CD14-positive monocyte (primary cell): ENCODE measurements around the gene PLCB1. TPM values are rescaled to one million over a fixed set of nuclear protein-coding genes. Genes with fewer than 3 reads are reported as not detected.

Source experiments
- DNase-seq, 3 donors: peaks; one replicate each; pipeline ENCODE4 v3.0.0-alpha.2; 2011 to 2022
- H2AFZ ChIP-seq: 2 replicates; pipeline ENCODE4 v1.6.0; 2012; ENCODE audit warnings: mild to moderate bottlenecking, low read depth, low read length, inconsistent platforms; ENCODE audit not compliant: insufficient read depth, poor library complexity, severe bottlenecking
- H3K27ac ChIP-seq, 2 donors: 1 replicate in 1 of 2; 2 replicates in 1 of 2; pipeline ENCODE4 v1.5.1; 2012 to 2013; ENCODE audit warnings: low read length in 2 of 2, control low read depth in 1 of 2, inconsistent platforms in 1 of 2, low read depth in 1 of 2, mild to moderate bottlenecking in 1 of 2
- H3K27me3 ChIP-seq, 2 donors: one replicate each; pipeline versions ENCODE4 v1.6.0 to v1.6.1; 2011 to 2013; ENCODE audit warnings: low read length in 2 of 2; ENCODE audit not compliant: control insufficient read depth in 2 of 2, insufficient read depth in 2 of 2
- H3K36me3 ChIP-seq, 2 donors: replicated peaks in 1 of 2; 1 replicate in 1 of 2; 2 replicates in 1 of 2; pipeline versions ENCODE4 v1.5.1 to v1.6.1; 2012 to 2013; ENCODE audit warnings: low read length in 2 of 2, control low read depth in 1 of 2, inconsistent platforms in 1 of 2, mild to moderate bottlenecking in 1 of 2; ENCODE audit not compliant: insufficient read depth in 2 of 2, control insufficient read depth in 1 of 2
- H3K4me1 ChIP-seq, 2 donors: 1 replicate in 1 of 2; 2 replicates in 1 of 2; pipeline versions ENCODE4 v1.5.1 to v1.6.1; 2012 to 2013; ENCODE audit warnings: low read length in 2 of 2, control low read depth in 1 of 2, inconsistent platforms in 1 of 2, mild to moderate bottlenecking in 1 of 2, moderate library complexity in 1 of 2; ENCODE audit not compliant: insufficient read depth in 2 of 2, control insufficient read depth in 1 of 2
- H3K4me2 ChIP-seq: replicated peaks from 2 replicates; pipeline ENCODE3; 2012; ENCODE audit warnings: low read length, moderate library complexity, mild to moderate bottlenecking; ENCODE audit not compliant: poor library complexity, severe bottlenecking; ENCODE audit errors: extremely low read depth
- H3K4me3 ChIP-seq, 3 experiments: fragments of 200-600 bp in 1 of 3; sonication (generic) in 1 of 3; replicated peaks in 1 of 3; 1 replicate in 2 of 3; 2 replicates in 1 of 3; pipeline ENCODE4 v1.5.1; 2011 to 2013; ENCODE audit warnings: low read length in 3 of 3, mild to moderate bottlenecking in 3 of 3, control low read depth in 2 of 3, low read depth in 2 of 3, inconsistent platforms in 1 of 3, moderate library complexity in 1 of 3
- H3K79me2 ChIP-seq: 2 replicates; pipeline ENCODE4 v1.6.0; 2012; ENCODE audit warnings: mild to moderate bottlenecking, control low read depth, inconsistent platforms, low read length, moderate library complexity; ENCODE audit not compliant: insufficient read depth
- H3K9ac ChIP-seq: 2 replicates; pipeline ENCODE4 v1.6.0; 2017; ENCODE audit warnings: low read length, mild to moderate bottlenecking; ENCODE audit not compliant: insufficient read depth, poor library complexity, severe bottlenecking
- H3K9me3 ChIP-seq, 2 donors: replicated peaks in 1 of 2; 1 replicate in 1 of 2; 2 replicates in 1 of 2; pipeline versions ENCODE4 v1.5.1 to v1.6.1; 2012 to 2013; ENCODE audit warnings: low read length in 2 of 2, control low read depth in 1 of 2; ENCODE audit not compliant: control insufficient read depth in 1 of 2, insufficient read depth in 1 of 2
- H4K20me1 ChIP-seq: 2 replicates; pipeline ENCODE4 v1.6.0; 2012; ENCODE audit warnings: mild to moderate bottlenecking, low read length, control low read depth, moderate library complexity; ENCODE audit not compliant: insufficient read depth
- H3K27ac Mint-ChIP-seq, 7 donors: one replicate each; pipeline ENCODE4 v1.8.0; 2020; ENCODE audit warnings: mild to moderate bottlenecking in 7 of 7, mixed read lengths in 7 of 7, moderate library complexity in 6 of 7, inconsistent platforms in 2 of 7
- H3K27me3 Mint-ChIP-seq, 3 donors: one replicate each; pipeline ENCODE4 v1.8.0; 2021 to 2022; ENCODE audit warnings: low read depth in 3 of 3, mild to moderate bottlenecking in 3 of 3, mixed read lengths in 3 of 3, moderate library complexity in 3 of 3, inconsistent platforms in 1 of 3
- H3K36me3 Mint-ChIP-seq, 2 donors: one replicate each; pipeline ENCODE4 v1.8.0; 2020; ENCODE audit warnings: mixed read lengths in 2 of 2, inconsistent platforms in 1 of 2, mild to moderate bottlenecking in 1 of 2
- H3K4me1 Mint-ChIP-seq: one replicate; pipeline ENCODE4 v1.8.0; 2020; ENCODE audit warnings: mild to moderate bottlenecking, mixed read lengths
- H3K4me3 Mint-ChIP-seq, 2 donors: one replicate each; pipeline ENCODE4 v1.8.0; 2020; ENCODE audit warnings: mild to moderate bottlenecking in 2 of 2, mixed read lengths in 2 of 2, moderate library complexity in 1 of 2
- H3K9me3 Mint-ChIP-seq, 7 donors: one replicate each; pipeline ENCODE4 v1.8.0; 2020 to 2022; ENCODE audit warnings: mixed read lengths in 7 of 7, mild to moderate bottlenecking in 6 of 7, moderate library complexity in 6 of 7, inconsistent platforms in 2 of 7
- CTCF ChIP-seq: fragments of 200-600 bp; IDR thresholded peaks from one replicate; pipeline ENCODE4 v1.8.0; 2022; ENCODE audit warnings: antibody characterized with exemption, mild to moderate bottlenecking
- WGBS: methylation state at CpG from one replicate; pipeline ENCODE4 v1.1.5; 2013; ENCODE audit warnings: missing lambda C conversion rate; ENCODE audit not compliant: insufficient coverage; 5-methylcytosine and 5-hydroxymethylcytosine counted together
- intact Hi-C, 2 donors: fragments of 100-400 bp; cut with micrococcal nuclease; formaldehyde crosslinking; loops; one replicate each; pipeline versions ENCODE4 v1.15.0 to v1.15.1; 2023
- polyA plus RNA-seq, 3 donors: library from polyadenylated mRNA; depleted of rRNA in 1 of 3; unstranded in 2 of 3; stranded (reverse) in 1 of 3; fragments of 300-500 nt in 2 of 3; fragments of >200 nt in 1 of 3; fragmentation: Illumina TruSeq in 2 of 3; gene quantifications; 1 replicate in 2 of 3; 2 replicates in 1 of 3; pipeline ENCODE4 v1.2.3, GENCODE V29; 2012 to 2021

The PLCB1 gene
- polyA plus RNA-seq, 3 donors: 8.6 to 16.4 (median 13.2) TPM

GRCh38 chr20:8126841-8127378 lies 5.2 kb upstream of the PLCB1 start:
- Histone ChIP-seq H3K4me3 (no peak overlapping the region), H3K9ac (no peak overlapping the region), H2AFZ (no peak overlapping the region), H3K4me1 (peaks cover 6 to 8% of the 10 kb centered on the region in 2 donors), H3K27me3 (peaks cover 0 to 3% of the 10 kb centered on the region in 2 donors), H3K9me3 (no peaks in the 10 kb centered on the region), H4K20me1 (no peaks in the 10 kb centered on the region), H3K4me2 (no peak overlapping the region), H3K27ac (no peak overlapping the region), H3K79me2 (no peaks in the 10 kb centered on the region), H3K36me3 (no peaks in the 10 kb centered on the region)
- Mint-ChIP-seq H3K27ac (no peak overlapping the region), H3K4me3 (no peak overlapping the region), H3K36me3 (no peaks in the 10 kb centered on the region), H3K27me3 (peaks cover 4 to 8% (median 7%) of the 10 kb centered on the region in 3 donors), H3K9me3 (no peaks in the 10 kb centered on the region), H3K4me1 (peaks cover 11% of the 10 kb centered on the region)
- WGBS: no CpG with 5 or more reads among the region's 1 CpG
- intact Hi-C loops: no loop called here
- DNase-seq: no peak
- no peak for TF ChIP-seq CTCF

GRCh38 chr20:8127553-8128255 lies 4.4 kb upstream of the PLCB1 start:
- WGBS: no CpG with 5 or more reads among the region's 6 CpGs
- H3K9me3 Mint-ChIP-seq: no peaks in the 10 kb centered on the region
- Histone ChIP-seq H3K36me3 (no peaks in the 10 kb centered on the region), H4K20me1 (no peaks in the 10 kb centered on the region), H3K79me2 (peaks cover 3% of the 10 kb centered on the region), H3K27me3 (peaks cover 0 to 3% of the 10 kb centered on the region in 2 donors), H3K9me3 (no peaks in the 10 kb centered on the region), H2AFZ (no peak overlapping the region), H3K4me3 (no peak overlapping the region), H3K9ac (no peak overlapping the region), H3K27ac (no peak overlapping the region), H3K4me2 (no peak overlapping the region), H3K4me1 (peaks cover 6 to 8% of the 10 kb centered on the region in 2 donors)
- TF ChIP-seq CTCF: no peak
- peaks cover 11% of the 10 kb centered on the region for H3K4me1 Mint-ChIP-seq
- no peak overlapping the region for H3K27ac Mint-ChIP-seq
- no peak for DNase-seq
- H3K4me3 Mint-ChIP-seq: no peak overlapping the region
- H3K36me3 Mint-ChIP-seq: no peaks in the 10 kb centered on the region
- peaks cover 4 to 8% (median 7%) of the 10 kb centered on the region in 3 donors for H3K27me3 Mint-ChIP-seq
- intact Hi-C loops: no loop called here
